ENCODE data around the gene GMDS. TPM values are rescaled to one million over a fixed set of nuclear protein-coding genes. Genes with fewer than 3 reads are reported as not detected.

Gene GMDS
- total RNA-seq, 1 experiment from 2014 or later = 27.6 TPM

DNA sequence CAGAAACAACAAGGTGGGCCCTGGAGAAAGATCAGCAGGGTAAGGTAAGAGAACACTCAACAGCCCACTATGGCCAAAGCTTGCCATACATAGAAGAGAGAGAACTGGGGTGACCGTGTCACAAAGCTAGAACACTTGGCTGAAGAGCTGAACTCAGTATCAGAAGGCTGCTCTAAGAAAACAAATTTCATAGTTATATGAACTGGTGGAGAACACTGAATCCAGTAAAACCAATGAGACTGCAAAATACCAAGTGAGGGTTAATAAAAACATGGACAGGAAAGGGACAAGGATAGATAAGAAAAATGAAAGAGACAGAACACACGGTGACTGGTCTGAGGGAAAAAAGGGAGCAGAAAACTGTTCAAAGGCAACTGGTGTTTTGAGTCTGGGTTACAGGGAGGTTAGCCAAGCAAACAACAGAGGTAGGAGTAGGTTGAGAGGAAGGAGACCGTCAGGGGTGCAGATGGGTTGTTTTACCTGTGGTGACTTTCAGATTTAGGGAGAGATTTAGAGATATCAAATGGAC lies 56.5 kb downstream of the GMDS start:
- H3K4me2 ChIP-seq (ENCODE audit: insufficient read depth, insufficient read length, low read length) = no peak overlapping the region
- peaks cover 3% of the 10 kb centered on the region for H4K20me1 ChIP-seq (ENCODE audit: control insufficient read depth, insufficient read depth, insufficient read length)
- no peak overlapping the region for H3K18ac ChIP-seq (ENCODE audit: insufficient read length, low read depth, low read length)
- no peak for TF ChIP-seq CTCF (conservative IDR thresholded peaks at IDR 0.05)
- no peaks in the 10 kb centered on the region for H3K27me3 ChIP-seq (ENCODE audit: insufficient read depth, low read length)
- H3K27ac Mint-ChIP-seq = peak overlapping the region in 1 of 3 experiments; percentile 5; a peak in 1 of 7 replicates
- H3K4me1 Mint-ChIP-seq = peaks cover 16 to 20% of the 10 kb centered on the region in 2 experiments
- H4K91ac ChIP-seq (ENCODE audit: insufficient read length, low read depth, low read length) = no peak overlapping the region
- H2AFZ ChIP-seq (ENCODE audit: low read length) = no peak overlapping the region
- WGBS (ENCODE audit: extremely low coverage, insufficient read length, low lambda C conversion rate) = no CpG with 5 or more reads among the region's 3 CpGs
- no peak overlapping the region for H3K14ac ChIP-seq (ENCODE audit: insufficient read depth, low read length)
- H2BK20ac ChIP-seq (ENCODE audit: low read depth, low read length, poor library complexity, severe bottlenecking) = no peak overlapping the region
- no peak overlapping the region for H3K23ac ChIP-seq (ENCODE audit: insufficient read length, low read depth, low read length)
- no peak overlapping the region for H3K56ac ChIP-seq (ENCODE audit: insufficient read length, low read depth, low read length)
- H3K27ac ChIP-seq (ENCODE audit: insufficient read length, low read depth, low read length) = no peak overlapping the region
- H3K4me1 ChIP-seq (ENCODE audit: insufficient read depth, low read length) = peaks cover 2% of the 10 kb centered on the region; the same call in 1 of the 2 replicates
- no peak overlapping the region for H2AK5ac ChIP-seq (ENCODE audit: insufficient read length, low read length)
- H3K23me2 ChIP-seq (ENCODE audit: insufficient read length, low read depth, low read length, poor library complexity, severe bottlenecking) = peaks cover 5% of the 10 kb centered on the region
- no peak overlapping the region for H2BK5ac ChIP-seq (ENCODE audit: insufficient read length, low read length)
- no peak for DNase-seq
- no peaks in the 10 kb centered on the region for H3K9me3 Mint-ChIP-seq
- no peaks in the 10 kb centered on the region for H3K79me2 ChIP-seq (ENCODE audit: insufficient read depth, low read length)
- no peak overlapping the region for H2BK12ac ChIP-seq (ENCODE audit: insufficient read length, low read depth, low read length)
- H4K5ac ChIP-seq (ENCODE audit: insufficient read length, low read depth, low read length) = no peak overlapping the region
- peaks cover 0 to 2% (median 0%) of the 10 kb centered on the region in 3 experiments; a peak in 2 of 7 replicates for H3K36me3 Mint-ChIP-seq (ENCODE audit: insufficient read depth in 1 of 3, low read depth in 3 of 3)
- H2BK15ac ChIP-seq (ENCODE audit: low read depth, low read length) = no peak overlapping the region
- H3K4ac ChIP-seq (ENCODE audit: low read depth, low read length) = no peak overlapping the region
- no peak overlapping the region for H3T11ph ChIP-seq (ENCODE audit: low read length)
- no peak overlapping the region for H2BK120ac ChIP-seq (ENCODE audit: low read depth, low read length, poor library complexity, severe bottlenecking)
- no peaks in the 10 kb centered on the region for H3K27me3 Mint-ChIP-seq (ENCODE audit: low read depth)
- H3K79me1 ChIP-seq (ENCODE audit: insufficient read depth, low read depth, low read length, poor library complexity, severe bottlenecking) = no peaks in the 10 kb centered on the region
- no peak overlapping the region for H4K8ac ChIP-seq (replicated peaks; ENCODE audit: insufficient read length, low read depth, low read length)
- no peak overlapping the region for H3K9ac ChIP-seq (ENCODE audit: extremely low read depth, insufficient read length, low read length)
- H3K4me3 Mint-ChIP-seq = no peak overlapping the region
- no peaks in the 10 kb centered on the region for H3K9me3 ChIP-seq (ENCODE audit: control insufficient read depth, low read depth, low read length)
